ENCODE results near the gene RPN2.

- TF ChIP-seq YY1 (IDR thresholded peaks at IDR 0.05; ENCODE audit: low read depth) (no peak), REST (IDR thresholded peaks at IDR 0.05; ENCODE audit: low read depth, low read length) (no peak), RXRA (IDR thresholded peaks at IDR 0.05; ENCODE audit: borderline replicate concordance, low read depth) (no peak), CTCF (IDR thresholded peaks at IDR 0.05) (no peak), MAX (IDR thresholded peaks at IDR 0.05; ENCODE audit: low read depth) (no peak), ZBTB33 (IDR thresholded peaks at IDR 0.05; ENCODE audit: borderline replicate concordance, low read depth) (no peak), FOXM1 (IDR thresholded peaks at IDR 0.05; ENCODE audit: low read depth) (no peak), NRF1 (IDR thresholded peaks at IDR 0.05; ENCODE audit: low read depth, low read length) (no peak), FOXJ3 (CRISPR knock-in tag; IDR thresholded peaks at IDR 0.05) (no peak)
These were observed 16.5 kb upstream of the RPN2 start for GRCh38 chr20:37162646-37163045.
